ENCODE results near the gene RNF224.
"Not testable (repeated sequence)": the region's sequence is repeated elsewhere in the genome, so short reads cannot be mapped to it uniquely, and the experiment has no call there.

The RNF224 gene

GRCh38 chr9:137241490-137242268, 14.4 kb downstream of the RNF224 start:
- peak; percentile 62 for DNase-seq

DNA sequence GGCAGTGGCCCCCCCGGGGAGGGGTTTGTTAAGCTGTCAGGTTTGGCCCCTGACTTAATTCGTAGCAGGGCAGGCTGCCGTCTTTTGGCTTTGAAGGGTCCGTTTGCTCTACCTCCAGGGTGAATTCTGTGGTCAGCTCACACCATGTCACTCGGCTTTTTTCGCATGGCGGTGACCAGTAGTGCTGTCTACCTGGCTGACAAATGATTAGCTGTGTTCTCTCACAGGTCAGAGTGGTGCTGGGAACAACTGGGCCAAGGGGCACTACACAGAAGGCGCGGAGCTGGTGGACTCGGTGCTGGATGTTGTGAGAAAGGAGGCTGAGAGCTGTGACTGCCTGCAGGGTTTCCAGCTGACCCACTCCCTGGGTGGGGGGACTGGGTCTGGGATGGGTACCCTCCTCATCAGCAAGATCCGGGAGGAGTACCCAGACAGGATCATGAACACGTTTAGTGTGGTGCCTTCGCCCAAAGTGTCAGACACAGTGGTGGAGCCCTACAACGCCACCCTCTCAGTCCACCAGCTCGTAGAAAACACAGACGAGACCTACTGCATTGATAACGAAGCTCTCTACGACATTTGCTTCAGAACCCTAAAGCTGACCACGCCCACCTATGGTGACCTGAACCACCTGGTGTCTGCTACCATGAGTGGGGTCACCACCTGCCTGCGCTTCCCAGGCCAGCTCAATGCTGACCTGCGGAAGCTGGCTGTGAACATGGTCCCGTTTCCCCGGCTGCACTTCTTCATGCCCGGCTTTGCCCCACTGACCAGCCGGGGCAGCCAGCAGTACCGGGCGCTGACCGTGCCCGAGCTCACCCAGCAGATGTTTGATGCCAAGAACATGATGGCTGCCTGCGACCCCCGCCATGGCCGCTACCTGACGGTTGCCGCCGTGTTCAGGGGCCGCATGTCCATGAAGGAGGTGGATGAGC, 15.2 kb downstream of the RNF224 start:
- no peak for DNase-seq

GRCh38 chr9:137243266-137243625, 15.9 kb downstream of the RNF224 start:
- DNase-seq, result not testable (repeated sequence)

DNA sequence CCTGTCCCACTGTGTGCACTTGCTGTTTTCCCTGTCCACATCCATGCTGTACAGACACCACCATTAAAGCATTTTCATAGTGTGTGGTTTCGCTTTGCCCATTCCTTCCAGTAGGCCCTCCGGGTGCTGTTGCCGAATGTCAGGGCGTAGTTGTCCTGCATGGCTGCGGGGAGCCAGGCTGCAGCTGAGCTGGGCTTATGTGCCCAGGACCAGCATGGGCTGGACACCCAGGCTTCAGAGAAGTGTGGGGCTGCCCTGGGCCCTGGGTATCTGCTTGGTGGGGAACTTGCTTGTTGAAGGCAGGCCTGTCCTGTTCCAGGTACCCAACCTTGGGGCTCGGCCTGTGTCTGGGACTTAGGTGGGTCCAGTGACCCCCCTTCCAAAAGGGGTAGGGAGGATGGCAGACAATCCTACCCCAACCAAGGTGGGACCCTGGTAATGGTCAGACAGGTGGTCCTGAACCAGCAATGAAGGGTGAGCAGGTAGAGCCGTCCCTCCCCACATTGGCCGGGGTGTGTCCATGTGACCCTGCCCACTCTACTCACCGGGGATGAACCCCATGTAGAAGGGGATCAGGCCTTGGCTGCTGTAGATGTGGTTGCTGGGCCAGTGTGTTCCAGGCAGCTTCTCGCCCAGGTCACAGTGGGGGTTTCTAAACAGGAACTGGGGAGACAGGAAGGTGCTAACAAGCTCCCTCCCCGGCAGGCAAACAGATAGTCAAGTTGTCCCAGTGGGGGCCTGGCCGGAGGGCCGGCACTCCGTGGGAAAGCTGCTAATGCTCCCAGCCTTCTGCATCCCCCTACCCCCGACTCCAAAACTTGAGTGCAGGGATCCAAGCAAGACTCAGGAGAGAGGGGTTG, 16.6 kb downstream of the RNF224 start:
- no peak for DNase-seq

DNA sequence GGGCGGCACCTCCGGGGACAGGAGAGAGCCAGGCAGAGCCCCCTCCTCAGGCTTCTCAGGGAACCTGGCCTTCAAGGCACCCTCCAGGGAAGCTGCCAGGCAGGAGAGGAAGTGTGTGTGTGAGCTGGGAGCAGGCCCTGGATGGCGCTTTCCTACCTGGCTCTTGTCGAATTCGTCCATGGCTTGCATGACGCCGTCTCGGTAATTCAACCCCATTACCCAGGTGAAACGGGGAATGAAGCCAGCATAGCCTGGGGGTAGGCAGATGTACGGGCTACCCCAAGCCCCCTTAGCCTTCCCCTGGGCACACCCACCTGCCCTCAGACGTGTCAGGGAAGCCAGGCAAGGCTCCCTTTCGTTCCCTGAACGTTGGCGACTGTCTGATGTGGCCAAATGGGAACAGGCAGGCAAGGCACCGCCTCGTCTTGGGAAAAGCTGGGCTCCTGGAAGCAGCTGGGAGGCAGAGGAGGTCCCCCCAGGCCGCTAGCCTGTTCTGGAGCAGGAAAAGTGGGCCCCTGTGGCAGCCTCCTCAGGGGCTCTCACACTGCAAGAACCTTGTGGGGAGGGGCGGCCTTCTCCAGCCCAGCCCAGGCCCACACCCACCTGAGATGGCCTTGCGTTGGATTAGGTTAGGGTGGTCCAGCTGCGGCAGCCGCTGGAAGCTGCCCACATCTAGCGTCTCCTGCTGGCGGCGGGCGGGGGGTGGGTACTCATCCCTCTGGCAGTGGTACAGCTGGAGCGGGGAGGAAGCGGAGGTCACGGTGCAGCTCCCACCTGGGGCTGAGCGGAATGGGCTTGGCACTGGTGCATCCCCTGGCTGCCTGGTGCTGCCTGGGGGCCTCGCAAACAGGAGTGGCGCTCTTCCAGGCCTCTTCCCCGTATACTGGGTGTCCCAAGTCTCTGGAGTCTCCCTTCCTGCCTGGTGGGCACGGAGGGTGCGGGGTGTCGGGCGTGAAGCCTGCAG, 17.5 kb downstream of the RNF224 start:
- DNase-seq, result no peak

DNA sequence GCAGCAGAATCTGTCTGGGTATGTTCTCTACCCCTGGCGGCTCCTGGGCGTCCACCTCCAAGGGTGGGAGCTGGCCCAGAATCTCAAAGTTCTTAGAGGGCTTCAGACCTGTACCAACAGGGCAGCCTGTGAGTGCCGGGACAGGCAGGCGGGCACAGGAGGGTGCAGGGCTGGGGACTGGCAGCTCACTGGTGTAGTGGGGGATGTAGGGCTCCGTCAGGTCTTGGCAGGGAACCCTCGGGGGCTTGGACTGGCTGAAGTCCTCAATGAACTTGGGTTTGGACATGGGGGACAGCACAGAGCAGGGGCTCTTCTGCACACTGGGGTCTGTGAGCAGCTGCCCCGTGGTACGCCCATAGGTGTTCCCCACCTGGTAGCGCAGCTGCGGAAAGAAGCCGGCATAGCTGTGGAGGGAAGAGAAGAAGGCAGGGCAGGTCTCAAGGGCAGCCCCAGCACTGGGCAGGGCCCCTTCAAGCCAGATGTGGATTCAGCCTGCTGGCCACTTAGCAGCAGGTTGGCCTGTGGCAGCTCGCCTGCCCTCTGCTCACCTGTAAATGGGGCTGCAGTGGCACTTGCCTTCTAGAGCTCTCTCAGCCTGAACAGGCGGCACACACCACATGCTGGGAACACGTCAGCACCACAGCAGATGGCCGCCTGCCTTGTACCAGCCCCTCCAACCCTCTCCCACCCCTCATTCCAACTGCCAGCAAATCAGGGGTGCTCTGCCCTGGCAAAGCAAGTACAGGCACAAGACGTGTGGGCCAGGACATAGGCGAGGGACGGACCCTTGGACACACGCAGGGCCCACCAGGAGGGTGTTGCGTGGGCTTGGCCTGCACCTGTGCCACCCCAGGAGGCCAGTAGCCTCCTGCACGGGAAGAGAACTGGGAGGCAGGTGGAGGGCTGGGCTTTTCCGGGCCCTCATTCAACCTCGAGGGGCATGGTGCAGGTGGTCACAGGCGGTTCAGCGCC, 18.4 kb downstream of the RNF224 start:
- no peak for DNase-seq

DNA sequence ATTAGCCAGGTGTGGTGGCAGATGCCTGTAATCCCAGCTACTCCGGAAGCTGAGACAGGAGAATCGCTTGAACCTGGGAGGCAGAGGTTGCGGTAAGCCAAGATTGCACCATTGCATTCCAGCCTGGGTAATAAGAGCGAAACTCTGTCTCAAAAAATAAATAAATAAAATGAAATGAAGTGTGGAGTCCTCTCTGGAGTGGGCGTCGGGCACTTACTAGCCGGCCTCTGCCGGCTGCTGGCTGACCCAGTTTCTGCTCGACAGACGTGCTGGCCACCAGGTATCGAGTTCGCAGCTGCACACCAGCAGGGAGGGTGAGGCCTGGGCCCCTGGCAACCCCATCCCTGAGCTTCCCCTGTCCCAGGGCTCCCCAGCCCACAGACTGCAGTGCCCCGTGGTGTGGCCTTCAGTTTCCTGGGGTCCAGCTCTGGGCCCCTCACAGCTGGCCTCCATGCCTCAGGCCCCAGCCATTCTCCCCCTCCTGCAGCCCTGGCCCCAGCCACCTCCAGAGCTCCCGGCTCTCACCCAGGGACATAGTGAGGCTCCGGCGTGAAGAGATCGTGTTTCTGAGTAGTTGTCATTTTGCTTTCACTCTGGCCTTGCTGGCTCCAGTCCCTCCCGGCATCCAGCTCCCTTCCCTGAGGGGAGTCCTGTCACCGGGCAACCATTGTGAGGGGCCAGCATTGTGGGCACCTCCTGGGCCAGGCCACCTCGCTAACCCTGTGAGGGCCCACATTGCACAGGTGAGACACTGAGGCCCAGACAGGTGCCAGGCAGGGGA, 20.0 kb downstream of the RNF224 start:
- DNase-seq, result no peak

GRCh38 chr9:137247916-137248175, 20.5 kb downstream of the RNF224 start:
- no peak for DNase-seq

DNA sequence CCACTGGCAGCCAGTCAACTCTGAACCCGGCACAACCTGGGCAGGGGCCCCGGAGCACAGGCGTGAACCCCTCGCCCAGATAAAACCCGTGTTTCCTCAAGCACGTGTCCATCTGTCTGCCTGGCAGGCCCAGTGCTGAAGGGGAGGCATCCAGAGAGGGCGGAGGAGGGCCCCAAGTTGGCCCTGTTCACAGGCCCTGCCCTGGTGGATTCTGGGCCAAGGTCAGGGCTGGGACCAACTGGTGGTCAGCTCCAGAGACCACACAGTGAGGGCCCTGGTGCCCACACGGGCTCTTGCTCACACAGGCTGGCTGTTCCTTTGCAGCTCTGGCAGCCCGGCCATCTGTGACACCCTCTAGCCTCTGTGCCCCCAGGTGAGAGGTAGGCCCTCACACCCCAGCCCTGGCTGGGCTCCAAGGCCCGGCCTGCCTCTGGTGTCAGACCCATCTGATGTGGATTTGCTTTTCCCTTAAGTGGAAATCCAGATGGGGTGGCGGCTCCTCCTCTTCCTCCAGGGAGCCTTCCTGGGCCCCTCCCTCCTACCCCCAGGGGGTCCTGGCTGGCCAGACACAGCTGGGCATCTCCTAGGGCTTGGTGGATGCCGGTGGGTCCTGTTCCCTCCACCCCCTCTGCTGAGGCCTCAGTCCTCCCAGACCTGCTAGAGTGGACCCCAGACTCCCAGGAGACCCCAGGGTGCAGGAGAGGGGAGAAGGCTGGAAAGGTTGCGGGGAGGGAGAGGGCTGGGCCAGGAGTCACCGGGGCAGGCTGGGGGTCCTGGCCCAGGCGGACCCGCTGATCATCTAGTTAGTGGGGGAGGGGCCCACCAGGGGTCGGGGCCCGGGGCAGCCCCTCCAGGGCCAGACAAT, 23.3 kb downstream of the RNF224 start:
- DNase-seq, result no peak

DNA sequence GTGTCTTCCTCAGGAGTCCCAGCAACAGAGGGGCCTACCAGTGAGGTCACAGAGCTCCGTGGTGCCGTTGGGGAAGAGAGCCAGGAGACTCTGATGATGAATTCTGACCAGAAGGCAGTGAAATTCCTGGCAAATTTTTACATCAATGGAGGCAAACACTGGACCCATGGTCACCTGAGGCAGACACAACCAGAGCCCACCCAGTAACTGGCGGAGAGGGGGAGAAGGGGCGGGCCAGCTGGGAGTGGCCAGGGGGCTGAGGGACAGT, 23.8 kb downstream of the RNF224 start, which contains the start of gene STPG3:
Gene STPG3, plus strand, starts transcription at position 93 of the 268 bp plus-strand sequence. Its CDS starts 1 bp downstream, at position 94.
- no peak for DNase-seq

DNA sequence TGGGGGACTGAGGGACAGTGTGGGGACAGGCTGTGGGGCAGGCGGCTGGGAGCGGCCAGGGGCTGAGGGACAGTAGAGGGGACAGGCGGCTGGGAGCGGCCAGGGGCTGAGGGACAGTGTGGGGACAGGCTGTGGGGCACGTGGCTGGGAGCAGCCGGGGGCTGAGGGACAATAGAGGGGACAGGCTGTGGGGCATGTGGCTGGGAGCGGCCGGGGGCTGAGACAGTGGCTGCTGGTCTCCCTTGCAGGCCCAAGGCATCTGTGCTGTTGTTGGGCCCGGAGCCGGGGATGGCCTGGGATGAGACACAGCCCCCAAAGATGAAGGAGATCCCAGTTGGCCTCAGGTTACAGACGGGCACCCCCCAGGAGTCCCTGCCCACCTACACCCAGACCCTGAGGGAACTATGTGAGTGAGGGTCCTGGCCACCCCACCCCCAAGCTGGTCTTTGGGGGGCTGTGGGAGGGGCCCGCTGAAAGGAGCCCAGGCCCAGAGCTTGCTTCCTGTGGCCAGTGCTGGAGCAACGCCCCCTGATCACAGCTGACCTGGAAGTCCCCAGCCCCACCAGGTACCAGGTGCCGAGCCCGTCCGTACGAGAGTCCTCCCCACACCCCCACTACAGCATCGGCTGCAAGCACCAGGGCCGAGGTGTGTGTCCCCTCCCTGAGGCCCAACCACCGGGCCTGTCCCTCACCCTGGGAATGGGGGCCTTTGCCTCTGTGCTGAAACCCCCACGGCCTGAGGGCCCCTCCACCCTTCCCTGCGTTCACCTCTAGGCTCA, 24.4 kb downstream of the RNF224 start:
- no peak for DNase-seq

DNA sequence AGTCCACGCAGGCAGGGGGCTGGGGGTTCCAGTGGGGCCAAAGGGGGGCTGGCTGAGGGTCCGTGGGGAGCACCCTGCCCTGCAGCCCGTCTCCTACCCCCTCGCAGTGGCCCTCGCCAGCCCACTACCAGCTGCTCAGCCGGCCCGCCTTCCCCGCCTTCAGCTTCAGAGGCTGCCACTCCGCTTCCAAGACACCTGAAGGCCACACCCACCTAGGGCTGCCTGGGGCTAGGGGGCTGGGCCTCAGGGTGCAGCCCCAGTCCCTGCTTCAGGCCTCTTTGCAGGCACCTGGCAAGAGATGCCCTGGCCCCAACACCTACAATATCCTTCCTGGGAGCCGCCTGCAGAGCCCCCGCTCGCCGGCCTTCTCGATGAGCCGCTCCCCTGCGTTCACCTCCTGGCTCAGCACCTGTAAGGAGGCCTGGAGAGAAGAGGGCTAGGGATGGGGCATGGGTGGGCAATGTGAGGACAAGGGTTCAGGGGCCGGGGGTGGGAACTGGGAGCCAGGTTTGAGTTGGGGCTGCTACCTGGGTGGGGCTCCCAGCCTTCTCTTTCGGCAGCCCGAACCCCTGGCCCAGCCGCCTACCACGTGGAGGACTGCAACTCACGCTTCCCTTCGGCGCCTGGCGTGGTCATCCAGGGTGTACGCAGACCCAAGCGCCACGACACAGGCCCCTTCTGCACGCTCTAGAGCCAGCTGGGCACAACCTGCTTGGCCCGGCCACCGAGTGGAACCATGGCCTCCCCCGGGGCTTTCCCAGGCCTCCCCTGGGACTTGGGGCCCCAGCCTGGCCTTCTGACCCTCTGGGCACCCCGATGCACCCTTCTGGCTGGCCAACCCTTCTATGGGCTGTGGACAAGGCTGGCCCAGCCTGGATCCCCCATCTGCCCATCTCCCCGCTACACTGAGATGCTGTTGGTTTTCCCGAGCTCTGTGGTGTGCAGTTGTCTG, 25.5 kb downstream of the RNF224 start:
- no peak for DNase-seq

DNA sequence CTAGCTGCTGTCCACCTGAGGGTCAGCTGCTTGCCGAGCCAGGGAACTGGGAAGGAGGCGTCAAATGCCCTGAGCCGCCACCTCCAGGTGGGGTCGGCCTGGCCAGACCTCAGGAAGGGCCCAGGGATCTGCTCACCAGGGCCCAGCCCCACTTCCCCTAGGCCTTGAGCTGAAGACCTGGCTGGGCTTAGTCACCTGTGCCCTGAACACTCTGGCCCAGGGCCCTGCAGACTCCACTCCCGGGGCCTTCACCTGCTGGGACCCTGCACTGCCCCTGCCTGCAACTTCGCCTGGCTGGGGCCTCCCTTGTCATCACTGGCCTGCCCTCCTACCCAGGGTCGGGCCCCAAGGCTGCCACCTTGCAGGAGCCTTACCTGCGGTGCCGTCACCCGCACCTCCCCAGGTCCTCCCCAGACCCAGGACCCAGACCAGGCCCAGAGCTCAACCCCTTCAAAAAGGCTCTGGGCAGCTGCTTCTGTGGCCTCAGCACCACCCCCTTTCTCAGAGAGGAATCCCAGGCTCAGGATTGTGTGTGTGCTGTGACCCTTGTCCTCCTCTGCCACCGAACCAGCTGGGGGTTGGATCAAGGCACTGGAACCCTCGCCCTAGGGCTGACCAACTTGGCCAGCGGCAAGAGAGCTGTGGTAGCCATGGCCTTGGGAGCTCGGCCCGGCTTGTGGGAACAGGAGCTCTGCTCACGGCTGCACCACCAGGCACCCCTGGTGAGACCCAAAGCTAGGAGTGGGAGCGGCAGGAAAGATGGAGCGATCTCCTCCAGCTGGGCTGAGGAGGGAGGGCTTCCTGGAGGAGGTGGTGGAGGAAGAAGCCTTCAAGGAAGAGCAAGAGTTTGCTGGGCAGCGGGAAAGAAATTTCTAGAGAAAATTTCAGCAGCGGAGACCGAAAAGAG, 26.7 kb downstream of the RNF224 start:
- DNase-seq, result no peak

- peak; percentile 92 for DNase-seq
Measured at GRCh38 chr9:137254624-137255447, 27.5 kb downstream of the RNF224 start, which contains the start of gene NELFB. TSS of gene NELFB (plus strand) at chr9:137255327.

Measured in stimulated activated CD4-positive, alpha-beta T cell treated with anti-CD3 and anti-CD28 coated beads, Interleukin-1b, Interleukin-23, amount 100 ng/mL, for 48 hours (primary cell).